AG04450 (cell line): ENCODE results near the gene RBM19. TPM values are rescaled to one million over a fixed set of nuclear protein-coding genes. Genes with fewer than 3 reads are reported as not detected.

ENCODE experiments used
- CTCF ChIA-PET: fragments of 300-600, 350-600 bp; formaldehyde crosslinking; extraction: SDS; loops from one replicate; lab custom pipeline; 2022; ENCODE audit warnings: antibody characterized with exemption, inconsistent platforms; lab: Charles Lee
- POLR2A ChIA-PET: fragments of 350-600 bp; formaldehyde crosslinking; extraction: SDS; loops from one replicate; lab custom pipeline; 2021; ENCODE audit warnings: antibody characterized with exemption, inconsistent platforms; lab: Yijun Ruan, JAX
- DNase-seq: peaks from one replicate; pipeline ENCODE4 v3.0.0-alpha.2; 2011; ENCODE audit warnings: low read depth, low spot score
- H3K27ac ChIP-seq: one replicate; pipeline ENCODE4 v1.5.1; 2012; ENCODE audit warnings: low read depth, low read length, control low read depth
- H3K27me3 ChIP-seq: one replicate; pipeline ENCODE4 v1.6.0; 2012; ENCODE audit warnings: low read length; ENCODE audit not compliant: control insufficient read depth, insufficient read depth
- H3K4me3 ChIP-seq: 2 replicates; pipeline ENCODE4 v1.5.1; 2011; ENCODE audit warnings: mild to moderate bottlenecking, low read depth, low read length, control low read depth
- H3K9me3 ChIP-seq: 2 replicates; pipeline ENCODE4 v1.5.1; 2012; ENCODE audit warnings: low read length; ENCODE audit not compliant: control insufficient read depth, insufficient read depth
- CTCF ChIP-seq: IDR thresholded peaks from 2 replicates; pipeline ENCODE4 v1.5.1; 2011; ENCODE audit warnings: low read depth, low read length, control low read depth, inconsistent platforms
- polyA plus RNA-seq: library from polyadenylated mRNA; depleted of rRNA; stranded (reverse); fragments of >200 nt; gene quantifications from 2 replicates; pipeline ENCODE4 v1.2.3, GENCODE V29; 2011

The RBM19 gene
- polyA plus RNA-seq, 1 experiment: 10.6 TPM

DNA sequence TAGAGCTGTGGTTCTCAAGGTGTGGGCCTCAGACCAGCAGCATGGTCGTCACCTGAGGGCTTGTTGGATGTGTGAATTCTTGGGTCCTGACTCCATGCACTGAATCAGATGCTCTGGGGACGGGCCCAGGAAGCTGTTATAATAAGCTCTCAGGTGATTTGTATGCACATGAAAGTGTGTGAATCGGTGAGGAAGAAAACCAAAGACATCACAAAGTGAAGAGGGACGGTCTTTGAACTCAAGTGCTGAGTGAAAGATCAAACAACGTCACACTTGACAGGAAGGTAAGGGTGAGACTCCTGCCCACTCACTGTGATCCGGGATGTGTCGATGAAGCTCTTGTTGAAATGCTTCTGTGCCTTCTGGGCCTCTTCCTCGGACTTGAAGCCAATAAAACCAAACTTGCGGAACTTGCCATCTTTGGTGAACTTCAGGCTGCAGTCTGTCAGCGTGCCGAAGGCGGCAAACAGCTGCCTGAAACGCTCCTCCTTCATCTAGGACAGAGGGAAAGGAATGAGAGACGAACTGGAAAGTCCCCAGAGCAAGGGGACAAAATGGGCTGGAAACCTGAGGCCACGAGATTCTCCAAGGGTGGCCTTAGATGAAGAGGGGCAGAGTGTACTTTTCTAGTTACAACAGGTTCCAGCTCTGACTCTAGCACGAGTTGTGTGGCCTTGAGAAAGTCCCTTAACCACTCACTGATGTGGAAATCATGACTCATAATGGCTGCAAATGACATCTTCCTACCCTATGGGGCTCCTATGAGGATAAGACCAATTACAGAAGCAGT lies 4.0 kb downstream of the RBM19 start:
- no peak for DNase-seq
- Histone ChIP-seq H3K4me3 (no peak overlapping the region), H3K27me3 (no peaks in the 10 kb centered on the region), H3K27ac (no peak overlapping the region), H3K9me3 (no peaks in the 10 kb centered on the region)
- no peak for TF ChIP-seq CTCF
- CTCF ChIA-PET: interaction anchor here (0.7 to 1.2 kb wide), 3 partner anchors 18 to 537 kb away, joined by 3 to 4 read pairs (median 4); no protein-coding TSS in a partner anchor
- POLR2A ChIA-PET: no interaction called here

DNA sequence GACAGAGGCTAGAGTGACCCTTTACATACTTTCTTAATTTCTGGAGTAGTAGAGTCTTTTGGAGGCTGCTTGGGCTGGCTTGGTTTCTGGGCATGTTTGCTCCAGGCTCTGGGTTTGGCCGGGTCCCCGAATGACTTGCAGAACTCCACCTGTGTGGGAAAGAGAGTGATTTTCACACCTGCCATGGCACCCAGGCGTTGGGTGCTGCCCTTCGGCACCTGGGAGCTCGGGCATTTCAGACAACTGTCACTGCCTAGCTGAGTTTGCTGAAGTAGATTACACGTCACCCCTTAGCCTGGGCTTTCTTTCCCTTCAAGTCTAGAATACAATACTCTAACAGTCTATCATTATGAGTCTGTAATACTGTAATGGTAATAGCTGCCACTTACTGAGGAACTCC lies 6.1 kb downstream of the RBM19 start:
- POLR2A ChIA-PET: no interaction called here
- Histone ChIP-seq H3K9me3 (no peaks in the 10 kb centered on the region), H3K27me3 (no peaks in the 10 kb centered on the region), H3K27ac (no peak overlapping the region), H3K4me3 (no peak overlapping the region)
- DNase-seq: no peak
- CTCF ChIA-PET: no interaction called here
- TF ChIP-seq CTCF: no peak

DNA sequence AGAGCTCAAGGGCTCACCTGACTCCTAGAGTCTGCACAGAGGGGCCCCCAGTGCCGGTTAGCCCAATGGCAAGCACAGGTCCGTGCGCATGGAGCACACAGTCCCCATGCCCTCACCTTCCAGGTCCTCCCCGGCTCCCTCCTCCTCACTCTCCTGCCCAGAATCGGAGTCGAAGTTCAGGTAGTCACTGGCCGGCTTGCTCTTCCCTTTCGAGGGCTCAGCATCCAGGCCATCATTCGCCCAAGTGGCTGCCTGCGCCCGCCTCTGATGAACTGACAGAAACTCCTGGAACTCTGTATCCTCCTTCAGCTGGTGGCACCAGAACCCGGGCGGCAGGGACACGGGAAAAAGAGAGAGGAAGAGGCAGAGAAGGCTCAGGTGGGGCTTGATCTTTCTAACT lies 7.0 kb downstream of the RBM19 start:
- H3K27me3 ChIP-seq: no peaks in the 10 kb centered on the region
- H3K9me3 ChIP-seq: no peaks in the 10 kb centered on the region
- H3K4me3 ChIP-seq: no peak overlapping the region
- TF ChIP-seq CTCF: no peak
- no peak overlapping the region for H3K27ac ChIP-seq
- POLR2A ChIA-PET: no interaction called here
- no peak for DNase-seq
- CTCF ChIA-PET: no interaction called here

DNA sequence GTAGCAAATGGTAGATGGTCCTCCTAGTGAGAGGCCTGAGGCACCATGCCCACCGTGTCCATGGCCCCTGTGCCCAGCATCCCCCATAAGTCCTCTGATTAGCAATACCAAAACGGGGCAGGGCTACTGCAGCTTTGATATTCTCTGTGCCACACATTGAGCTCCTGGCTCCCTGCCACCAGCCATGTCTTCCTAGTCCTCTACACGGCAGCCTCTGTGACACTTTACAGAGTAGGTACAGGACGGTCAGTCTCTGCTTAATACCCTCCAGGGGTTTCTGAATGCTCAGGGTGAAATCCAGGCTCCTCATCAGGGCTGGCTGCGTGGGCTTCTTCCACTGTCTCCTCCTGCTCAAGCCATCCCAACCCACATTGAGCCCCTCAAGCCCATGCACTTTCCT lies 8.0 kb downstream of the RBM19 start:
- ChIA-PET POLR2A (interaction anchor here (1.2 kb wide), 1 partner anchor 8 kb away, joined by 3 read pairs; the partner anchor contains the start of gene RBM19), CTCF (interaction anchor here (3.5 kb wide), 1 partner anchor 8 kb away, joined by 14 read pairs; the partner anchor contains the start of gene RBM19)
- DNase-seq: no peak

More for the DNA sequence above, 8.0 kb downstream of the RBM19 start:
- no peak overlapping the region for H3K27ac ChIP-seq
- no peaks in the 10 kb centered on the region for H3K9me3 ChIP-seq
- no peak overlapping the region for H3K4me3 ChIP-seq
- H3K27me3 ChIP-seq: no peaks in the 10 kb centered on the region
- no peak for TF ChIP-seq CTCF
